H9 (cell line): Measurements from ENCODE around the gene BBS1. TPM values are rescaled to one million over a fixed set of nuclear protein-coding genes. Genes with fewer than 3 reads are reported as not detected.

ENCODE experiments used
- DNase-seq: peaks from one replicate; pipeline ENCODE4 v3.0.0-alpha.2; 2017
- H2AFZ ChIP-seq: one replicate; pipeline ENCODE4 v1.6.1; 2013; ENCODE audit warnings: mild to moderate bottlenecking, low read length, control low read depth, moderate library complexity
- H2AK5ac ChIP-seq: 2 replicates; pipeline ENCODE4 v1.6.1; 2013; ENCODE audit warnings: low read length, control low read depth, mixed read lengths; ENCODE audit not compliant: insufficient read length
- H2BK120ac ChIP-seq: one replicate; pipeline ENCODE4 v1.6.1; 2013; ENCODE audit warnings: low read depth, mild to moderate bottlenecking, low read length, control low read depth, inconsistent platforms; ENCODE audit not compliant: poor library complexity, severe bottlenecking
- H2BK12ac ChIP-seq: 2 replicates; pipeline ENCODE4 v1.6.1; 2013; ENCODE audit warnings: low read length, control low read depth, mixed read lengths, low read depth; ENCODE audit not compliant: insufficient read length
- H2BK15ac ChIP-seq: 2 replicates; pipeline ENCODE4 v1.6.1; 2013; ENCODE audit warnings: low read depth, low read length, control low read depth
- H2BK20ac ChIP-seq: one replicate; pipeline ENCODE4 v1.6.1; 2013; ENCODE audit warnings: low read depth, mild to moderate bottlenecking, low read length, control low read depth, inconsistent platforms; ENCODE audit not compliant: poor library complexity, severe bottlenecking
- H2BK5ac ChIP-seq: 2 replicates; pipeline ENCODE4 v1.6.1; 2013; ENCODE audit warnings: low read length, control low read depth, mixed read lengths; ENCODE audit not compliant: insufficient read length
- H3K14ac ChIP-seq: 2 replicates; pipeline ENCODE4 v1.6.1; 2013; ENCODE audit warnings: low read length, control low read depth; ENCODE audit not compliant: insufficient read depth
- H3K18ac ChIP-seq: 2 replicates; pipeline ENCODE4 v1.6.1; 2013; ENCODE audit warnings: low read depth, mild to moderate bottlenecking, mixed read lengths, low read length, control low read depth; ENCODE audit not compliant: insufficient read length
- H3K23ac ChIP-seq: 2 replicates; pipeline ENCODE4 v1.6.1; 2013; ENCODE audit warnings: low read length, control low read depth, mixed read lengths, low read depth; ENCODE audit not compliant: insufficient read length
- H3K23me2 ChIP-seq: 2 replicates; pipeline ENCODE4 v1.6.1; 2013; ENCODE audit warnings: low read depth, mild to moderate bottlenecking, mixed read lengths, low read length, control low read depth; ENCODE audit not compliant: insufficient read length, poor library complexity, severe bottlenecking
- H3K27ac ChIP-seq: 2 replicates; pipeline ENCODE4 v1.5.1; 2013; ENCODE audit warnings: low read length, control low read depth, mixed read lengths, low read depth; ENCODE audit not compliant: insufficient read length
- H3K27me3 ChIP-seq: 2 replicates; pipeline ENCODE4 v1.6.1; 2013; ENCODE audit warnings: low read length, control low read depth, inconsistent platforms; ENCODE audit not compliant: insufficient read depth
- H3K4ac ChIP-seq: 2 replicates; pipeline ENCODE4 v1.6.1; 2013; ENCODE audit warnings: low read depth, mild to moderate bottlenecking, control low read depth, inconsistent platforms, low read length, moderate library complexity
- H3K4me1 ChIP-seq: 2 replicates; pipeline ENCODE4 v1.6.1; 2013; ENCODE audit warnings: low read length, control low read depth, inconsistent platforms; ENCODE audit not compliant: insufficient read depth
- H3K4me2 ChIP-seq: 2 replicates; pipeline ENCODE4 v1.6.1; 2013; ENCODE audit warnings: low read length, control low read depth, mixed read lengths; ENCODE audit not compliant: insufficient read length, insufficient read depth
- H3K56ac ChIP-seq: 2 replicates; pipeline ENCODE4 v1.6.1; 2013; ENCODE audit warnings: low read depth, mild to moderate bottlenecking, mixed read lengths, low read length, control low read depth; ENCODE audit not compliant: insufficient read length
- H3K79me1 ChIP-seq: 2 replicates; pipeline ENCODE4 v1.6.1; 2013; ENCODE audit warnings: low read depth, mild to moderate bottlenecking, moderate library complexity, low read length, control low read depth, inconsistent platforms; ENCODE audit not compliant: insufficient read depth, poor library complexity, severe bottlenecking
- H3K79me2 ChIP-seq: 2 replicates; pipeline ENCODE4 v1.6.1; 2013; ENCODE audit warnings: low read length, control low read depth, inconsistent platforms; ENCODE audit not compliant: insufficient read depth
- H3K9ac ChIP-seq: 2 replicates; pipeline ENCODE4 v1.6.1; 2013; ENCODE audit warnings: low read length, control low read depth, mixed read lengths; ENCODE audit not compliant: insufficient read length; ENCODE audit errors: extremely low read depth
- H3K9me3 ChIP-seq: one replicate; pipeline ENCODE4 v1.6.1; 2013; ENCODE audit warnings: low read depth, low read length, inconsistent platforms; ENCODE audit not compliant: control insufficient read depth
- H3T11ph ChIP-seq: one replicate; pipeline ENCODE4 v1.6.1; 2013; ENCODE audit warnings: mild to moderate bottlenecking, low read length, control low read depth, inconsistent platforms
- H4K20me1 ChIP-seq: one replicate; pipeline ENCODE4 v1.6.1; 2013; ENCODE audit not compliant: control insufficient read depth, insufficient read length, insufficient read depth
- H4K5ac ChIP-seq: 2 replicates; pipeline ENCODE4 v1.6.1; 2013; ENCODE audit warnings: low read depth, mild to moderate bottlenecking, mixed read lengths, low read length, control low read depth; ENCODE audit not compliant: insufficient read length
- H4K8ac ChIP-seq: replicated peaks from 2 replicates; pipeline ENCODE4 v1.6.1; 2013; ENCODE audit warnings: low read length, control low read depth, mixed read lengths, low read depth; ENCODE audit not compliant: insufficient read length
- H4K91ac ChIP-seq: 2 replicates; pipeline ENCODE4 v1.6.1; 2013; ENCODE audit warnings: low read depth, mild to moderate bottlenecking, moderate library complexity, mixed read lengths, low read length, control low read depth; ENCODE audit not compliant: insufficient read length
- H3K27ac Mint-ChIP-seq, 3 experiments: 2 replicates in 2 of 3; 3 replicates in 1 of 3; pipeline ENCODE4 v1.8.0; 2020 to 2021; ENCODE audit warnings: mixed read lengths in 3 of 3, mild to moderate bottlenecking in 1 of 3, moderate library complexity in 1 of 3
- H3K27me3 Mint-ChIP-seq: 2 replicates; pipeline ENCODE4 v1.8.0; 2021; ENCODE audit warnings: low read depth, mild to moderate bottlenecking, moderate library complexity, mixed read lengths
- H3K36me3 Mint-ChIP-seq, 3 experiments: 2 replicates in 2 of 3; 3 replicates in 1 of 3; pipeline ENCODE4 v1.8.0; 2020 to 2021; ENCODE audit warnings: low read depth in 3 of 3, mixed read lengths in 3 of 3; ENCODE audit not compliant: insufficient read depth in 1 of 3
- H3K4me1 Mint-ChIP-seq, 2 experiments: 2 replicates each; pipeline ENCODE4 v1.8.0; 2020; ENCODE audit warnings: mixed read lengths in 2 of 2
- H3K4me3 Mint-ChIP-seq, 2 experiments: 2 replicates in 1 of 2; 3 replicates in 1 of 2; pipeline ENCODE4 v1.8.0; 2020 to 2021; ENCODE audit warnings: mild to moderate bottlenecking in 2 of 2, mixed read lengths in 2 of 2, moderate library complexity in 1 of 2
- H3K9me3 Mint-ChIP-seq, 2 experiments: 2 replicates in 1 of 2; 3 replicates in 1 of 2; pipeline ENCODE4 v1.8.0; 2020; ENCODE audit warnings: mild to moderate bottlenecking in 2 of 2, mixed read lengths in 2 of 2, moderate library complexity in 1 of 2
- CTCF ChIP-seq: fragments of 200-600 bp; sonication (generic); conservative IDR thresholded peaks from 3 replicates; pipeline ENCODE4 v1.8.0; 2021; ENCODE audit warnings: antibody characterized with exemption, mild to moderate bottlenecking
- WGBS: extraction: QIAGEN DNeasy Blood & Tissue Kit; methylation state at CpG from one replicate; pipeline ENCODE4 v1.1.7; 2013; ENCODE audit warnings: missing lambda C conversion rate, low lambda C conversion rate, mixed read lengths; ENCODE audit not compliant: insufficient read length; ENCODE audit errors: extremely low coverage; 5-methylcytosine and 5-hydroxymethylcytosine counted together
- total RNA-seq: library from RNA; stranded (reverse); gene quantifications from 2 replicates; pipeline ENCODE4 v1.2.1, GENCODE V29; 2021

Gene BBS1
- total RNA-seq, 1 experiment from 2014 or later, result 27.2 TPM

GRCh38 chr11:66488957-66489356, 21.5 kb upstream of the BBS1 start:
- no peak overlapping the region for H3K56ac ChIP-seq
- H3K23me2 ChIP-seq, result no peaks in the 10 kb centered on the region
- no peak overlapping the region for H3K18ac ChIP-seq
- no peak overlapping the region for H3K4ac ChIP-seq
- no peak overlapping the region for H3K14ac ChIP-seq
- H3K79me1 ChIP-seq, result no peaks in the 10 kb centered on the region
- no peak overlapping the region for H2BK12ac ChIP-seq
- H4K5ac ChIP-seq, result no peak overlapping the region
- no peak overlapping the region for H2AFZ ChIP-seq
- peaks cover 4 to 71% (median 38%) of the 10 kb centered on the region in 3 experiments; a peak in 6 of 7 replicates for H3K36me3 Mint-ChIP-seq
- H3K4me2 ChIP-seq, result no peak overlapping the region
- H3K27ac ChIP-seq, result no peak overlapping the region
- no peaks in the 10 kb centered on the region for H4K20me1 ChIP-seq
- no peak overlapping the region for H3K4me3 Mint-ChIP-seq
- H3K27ac Mint-ChIP-seq, result peak overlapping the region in 2 of 3 experiments; percentile 6 to 73; a peak in 2 of 7 replicates
- H3K27me3 Mint-ChIP-seq, result no peaks in the 10 kb centered on the region
- H3K9me3 ChIP-seq, result no peaks in the 10 kb centered on the region
- H4K91ac ChIP-seq, result no peak overlapping the region
- H3K27me3 ChIP-seq, result no peaks in the 10 kb centered on the region
- H3K9ac ChIP-seq, result no peak overlapping the region
- WGBS, result no CpG with 5 or more reads among the region's 10 CpGs
- H3K79me2 ChIP-seq, result no peaks in the 10 kb centered on the region
- no peak overlapping the region for H2BK15ac ChIP-seq
- no peak for TF ChIP-seq CTCF
- H3K4me1 Mint-ChIP-seq, result peaks cover 7 to 8% of the 10 kb centered on the region in 2 experiments
- no peak overlapping the region for H2BK20ac ChIP-seq
- no peak overlapping the region for H4K8ac ChIP-seq
- no peaks in the 10 kb centered on the region for H3K4me1 ChIP-seq
- DNase-seq, result no peak
- no peaks in the 10 kb centered on the region for H3K9me3 Mint-ChIP-seq
- H2AK5ac ChIP-seq, result no peak overlapping the region
- H3T11ph ChIP-seq, result no peak overlapping the region
- H2BK120ac ChIP-seq, result no peak overlapping the region
- no peak overlapping the region for H2BK5ac ChIP-seq
- no peak overlapping the region for H3K23ac ChIP-seq
